Lower leg skin (tissue), 3 donors: ENCODE results near the gene UBR3.

ENCODE experiments used
- CTCF ChIP-seq, 3 donors: fragments of 450-650 bp; IDR thresholded peaks; one replicate each; pipeline ENCODE4 v1.5.1; 2016; ENCODE audit warnings: antibody characterized with exemption in 3 of 3, mild to moderate bottlenecking in 3 of 3, moderate library complexity in 2 of 3
- POLR2A ChIP-seq, 2 donors: fragments of 450-650 bp; IDR thresholded peaks; one replicate each; pipeline ENCODE4 v1.6.1; 2016 to 2017; ENCODE audit warnings: antibody characterized with exemption in 2 of 2, mild to moderate bottlenecking in 1 of 2, moderate library complexity in 1 of 2

- TF ChIP-seq CTCF (IDR thresholded peaks at IDR 0.05), result no peak
- TF ChIP-seq POLR2A (IDR thresholded peaks at IDR 0.05), result no peak
These were observed 41.7 kb downstream of the UBR3 start for GRCh38 chr2:169868951-169869350.
